A673 (cell line): Measurements from ENCODE around the gene NOL8. TPM values are rescaled to one million over a fixed set of nuclear protein-coding genes. Genes with fewer than 3 reads are reported as not detected.

Experiments used
- BruUV-seq: library from RNA; stranded (reverse); fragments of 400-500 nt; replicated peaks from 2 replicates; lab custom pipeline; 2021; lab: Mats Ljungman, UMichigan
- CTCF ChIA-PET: fragments of 300-600 bp; sonication (Branson Sonifier 250); formaldehyde crosslinking; loops from one replicate; lab custom pipeline; 2022; ENCODE audit warnings: antibody characterized with exemption; lab: Charles Lee
- POLR2A ChIA-PET: fragments of 300-600 bp; sonication (Branson Sonifier 250); formaldehyde crosslinking; loops from one replicate; lab custom pipeline; 2022; ENCODE audit warnings: antibody characterized with exemption; ENCODE audit not compliant: low non-redundant PET; lab: Charles Lee
- DNase-seq: peaks from one replicate; pipeline ENCODE4 v3.0.0-alpha.2; 2015; ENCODE audit warnings: low spot score
- H3K27ac ChIP-seq: fragments of 200-600 bp; sonication (generic); 2 replicates; pipeline ENCODE4 v1.5.1; 2016; ENCODE audit warnings: mixed run types, low read depth, mild to moderate bottlenecking, mixed read lengths, antibody characterized with exemption, low read length; ENCODE audit not compliant: poor library complexity, severe bottlenecking
- H3K27me3 ChIP-seq: fragments of 200-600 bp; sonication (generic); replicated peaks from 2 replicates; pipeline ENCODE4 v1.6.1; 2017; ENCODE audit warnings: mixed run types, low read depth, mild to moderate bottlenecking, mixed read lengths, antibody characterized with exemption, low read length; ENCODE audit not compliant: insufficient read depth, poor library complexity
- H3K36me3 ChIP-seq: fragments of 200-600 bp; sonication (generic); 2 replicates; pipeline ENCODE4 v1.6.1; 2016; ENCODE audit warnings: mixed run types, mild to moderate bottlenecking, mixed read lengths, antibody characterized with exemption, low read length; ENCODE audit not compliant: insufficient read depth, poor library complexity, severe bottlenecking
- H3K4me1 ChIP-seq: fragments of 200-600 bp; sonication (generic); 2 replicates; pipeline ENCODE4 v1.6.1; 2017; ENCODE audit warnings: mixed run types, mild to moderate bottlenecking, mixed read lengths, antibody characterized with exemption, low read length; ENCODE audit not compliant: insufficient read depth, poor library complexity, severe bottlenecking
- H3K4me3 ChIP-seq: fragments of 200-600 bp; sonication (generic); 2 replicates; pipeline ENCODE4 v1.5.1; 2016; ENCODE audit warnings: low read depth, mixed run types, mild to moderate bottlenecking, mixed read lengths, low read length; ENCODE audit not compliant: poor library complexity, severe bottlenecking
- H3K9me3 ChIP-seq: fragments of 200-600 bp; sonication (generic); 2 replicates; pipeline ENCODE4 v1.6.1; 2016; ENCODE audit warnings: mixed run types, low read depth, mild to moderate bottlenecking, mixed read lengths, antibody characterized with exemption, low read length; ENCODE audit not compliant: poor library complexity, severe bottlenecking
- EZH2 ChIP-seq: fragments of 200-600 bp; sonication (generic); IDR thresholded peaks from 2 replicates; pipeline ENCODE4 v1.6.1; 2017; ENCODE audit warnings: borderline replicate concordance, low read depth, mild to moderate bottlenecking, mixed read lengths, antibody characterized with exemption, low read length; ENCODE audit not compliant: poor library complexity, severe bottlenecking
- intact Hi-C: fragments of 100-400 bp; cut with micrococcal nuclease; formaldehyde crosslinking; loops from one replicate; pipeline ENCODE4 v1.10.0; 2022; ENCODE audit not compliant: unreplicated experiment
- total RNA-seq: library from RNA; stranded (reverse); gene quantifications from 2 replicates; pipeline ENCODE4 v1.2.3, GENCODE V29; 2021
- TF ChIP-seq, protein P1 (sequence below): fragments of 300-800, 200-600 bp; sonication (generic); conservative IDR thresholded peaks from 2 replicates; pipeline ENCODE4 v1.5.1; 2017; ENCODE audit warnings: low read depth, mild to moderate bottlenecking, antibody characterized with exemption, low read length, moderate library complexity, mixed read lengths

NOL8 gene
- total RNA-seq, 1 experiment from 2014 or later, result 59.7 TPM

DNA sequence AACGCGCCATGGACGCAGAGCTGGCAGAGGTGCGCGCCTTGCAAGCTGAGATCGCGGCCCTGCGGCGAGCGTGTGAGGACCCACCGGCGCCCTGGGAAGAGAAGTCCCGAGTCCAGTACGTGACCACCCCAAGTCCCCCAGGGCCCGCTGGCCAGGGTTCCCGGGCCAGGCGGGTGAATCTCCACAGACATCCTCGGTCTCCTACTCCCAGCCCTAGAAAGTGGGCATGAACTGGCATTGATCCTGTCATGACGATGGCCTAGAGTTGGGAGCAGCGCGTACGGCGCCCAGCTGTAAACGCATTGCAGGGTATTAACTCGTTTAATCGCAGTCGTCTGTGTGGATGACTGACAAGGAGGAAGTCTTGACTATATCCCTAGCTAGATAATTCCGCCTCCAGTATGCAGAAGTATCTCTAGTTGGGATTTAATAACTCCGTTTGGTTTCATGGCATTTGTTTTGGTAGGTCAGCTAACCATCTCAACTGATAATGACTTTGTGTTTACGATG, 896 bp upstream of the NOL8 start:
- peak; percentile 47 for DNase-seq
- intact Hi-C loops, result loop anchor here (5.0 to 10.0 kb wide), 2 partner anchors 111 to 469 kb away; no protein-coding TSS in a partner anchor
- Histone ChIP-seq H3K36me3 (peaks cover 20% of the 10 kb centered on the region), H3K4me1 (peaks cover 11% of the 10 kb centered on the region), H3K9me3 (no peaks in the 10 kb centered on the region), H3K4me3 (peak overlapping the region; percentile 78), H3K27me3 (no peaks in the 10 kb centered on the region), H3K27ac (peak overlapping the region; percentile 99)
- POLR2A ChIA-PET, result no interaction called here
- no TSS peak for BruUV-seq
- no peak for TF ChIP-seq EZH2
- TF ChIP-seq, protein P1, sequence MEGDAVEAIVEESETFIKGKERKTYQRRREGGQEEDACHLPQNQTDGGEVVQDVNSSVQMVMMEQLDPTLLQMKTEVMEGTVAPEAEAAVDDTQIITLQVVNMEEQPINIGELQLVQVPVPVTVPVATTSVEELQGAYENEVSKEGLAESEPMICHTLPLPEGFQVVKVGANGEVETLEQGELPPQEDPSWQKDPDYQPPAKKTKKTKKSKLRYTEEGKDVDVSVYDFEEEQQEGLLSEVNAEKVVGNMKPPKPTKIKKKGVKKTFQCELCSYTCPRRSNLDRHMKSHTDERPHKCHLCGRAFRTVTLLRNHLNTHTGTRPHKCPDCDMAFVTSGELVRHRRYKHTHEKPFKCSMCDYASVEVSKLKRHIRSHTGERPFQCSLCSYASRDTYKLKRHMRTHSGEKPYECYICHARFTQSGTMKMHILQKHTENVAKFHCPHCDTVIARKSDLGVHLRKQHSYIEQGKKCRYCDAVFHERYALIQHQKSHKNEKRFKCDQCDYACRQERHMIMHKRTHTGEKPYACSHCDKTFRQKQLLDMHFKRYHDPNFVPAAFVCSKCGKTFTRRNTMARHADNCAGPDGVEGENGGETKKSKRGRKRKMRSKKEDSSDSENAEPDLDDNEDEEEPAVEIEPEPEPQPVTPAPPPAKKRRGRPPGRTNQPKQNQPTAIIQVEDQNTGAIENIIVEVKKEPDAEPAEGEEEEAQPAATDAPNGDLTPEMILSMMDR, result no peak
- CTCF ChIA-PET, result interaction anchor here (0.8 kb wide), 1 partner anchor 23 kb away, joined by 3 read pairs; no protein-coding TSS in a partner anchor

DNA sequence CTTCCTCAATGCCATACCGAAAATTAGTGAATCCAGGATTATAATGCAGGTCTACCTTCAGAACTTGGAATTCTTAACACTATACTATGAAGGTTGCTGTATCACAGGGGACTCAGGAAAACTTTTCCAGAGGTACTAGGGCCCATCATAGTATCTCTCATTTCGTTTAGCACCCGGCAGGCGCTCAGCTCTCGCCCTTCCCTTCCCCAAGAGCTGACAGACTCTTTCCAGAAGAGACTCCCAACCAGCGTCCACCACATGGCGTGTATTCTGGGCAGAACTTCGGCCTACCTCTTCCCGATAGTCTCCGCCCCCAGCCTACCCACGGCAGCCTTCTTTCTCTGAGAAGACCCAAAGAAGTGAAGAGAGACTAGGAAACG, 271 bp downstream of the NOL8 start:
- no peak for DNase-seq
- peak overlapping the region; percentile 78 for H3K4me3 ChIP-seq
- no peaks in the 10 kb centered on the region for H3K27me3 ChIP-seq
- intact Hi-C loops, result loop anchor here (5.0 to 10.0 kb wide), 2 partner anchors 112 to 470 kb away; no protein-coding TSS in a partner anchor
- POLR2A ChIA-PET, result no interaction called here
- CTCF ChIA-PET, result no interaction called here
- TSS peak; percentile 82 for BruUV-seq
- H3K27ac ChIP-seq, result peak overlapping the region; percentile 99
- H3K36me3 ChIP-seq, result peaks cover 22% of the 10 kb centered on the region
- H3K4me1 ChIP-seq, result peaks cover 11% of the 10 kb centered on the region
- TF ChIP-seq, protein P1, result no peak
- TF ChIP-seq EZH2, result no peak
- no peaks in the 10 kb centered on the region for H3K9me3 ChIP-seq

DNA sequence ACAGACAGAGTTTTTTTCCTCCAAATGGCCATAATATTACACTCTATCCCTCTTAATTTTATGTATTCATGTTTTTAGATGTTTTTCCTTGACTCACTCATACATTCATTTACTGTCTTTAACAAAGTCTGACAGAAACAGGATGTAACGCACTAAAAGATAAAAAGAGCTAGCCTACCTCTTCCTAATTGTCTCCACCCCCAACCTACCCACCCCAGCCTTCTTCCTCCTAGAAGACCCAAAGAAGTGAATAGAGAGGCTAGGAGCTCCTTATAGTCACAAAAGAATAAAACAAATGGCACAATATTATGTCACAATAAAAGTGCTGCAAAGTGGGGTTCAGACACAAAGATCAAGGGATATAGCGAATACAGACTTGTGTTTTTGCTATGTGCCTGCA, 719 bp downstream of the NOL8 start:
- Histone ChIP-seq H3K9me3 (no peaks in the 10 kb centered on the region), H3K27ac (peak overlapping the region; percentile 99), H3K4me3 (peak overlapping the region; percentile 78), H3K36me3 (peaks cover 26% of the 10 kb centered on the region), H3K4me1 (peaks cover 11% of the 10 kb centered on the region), H3K27me3 (no peaks in the 10 kb centered on the region)
- DNase-seq, result no peak
- no TSS peak for BruUV-seq
- intact Hi-C loops, result loop anchor here (10.0 kb wide), 1 partner anchor 470 kb away; no protein-coding TSS in a partner anchor
- CTCF ChIA-PET, result no interaction called here
- POLR2A ChIA-PET, result no interaction called here
- TF ChIP-seq, protein P1, result no peak
- no peak for TF ChIP-seq EZH2
